ENCODE data around the gene SLC51A. TPM values are rescaled to one million over a fixed set of nuclear protein-coding genes. Genes with fewer than 3 reads are reported as not detected.

The SLC51A gene
- total and polyA plus RNA-seq, 2 of the 8 experiments (the other 6 are each of a cell fraction or from before 2014, with no cell fraction given): 6.3 to 9.8 TPM

- Histone ChIP-seq H3K79me1 (ENCODE audit: low read depth, low read length) (no peaks in the 10 kb centered on the region), H4K5ac (ENCODE audit: insufficient read length, low read depth, low read length) (no peak overlapping the region), H4K91ac (replicated peaks; ENCODE audit: insufficient read length, low read length) (no peak overlapping the region), H2AK5ac (ENCODE audit: low read depth, low read length) (no peak overlapping the region), H3K23ac (ENCODE audit: insufficient read length) (no peak overlapping the region), H2AFZ (ENCODE audit: low read length) (no peak overlapping the region), H4K8ac (ENCODE audit: extremely low read depth, insufficient read depth, low read length) (no peak overlapping the region; the same call in 1 of the 2 replicates), H3K56ac (replicated peaks; ENCODE audit: insufficient read length, low read depth, low read length) (no peak overlapping the region), H3K18ac (ENCODE audit: extremely low read depth, low read length) (no peak overlapping the region), H2BK120ac (replicated peaks; ENCODE audit: low read depth, low read length) (no peak overlapping the region), H3K9me3 (ENCODE audit: insufficient read depth in 2 of 2, low read depth in 1 of 2, low read length in 1 of 2) (no peaks in the 10 kb centered on the region), H3K27me3 (replicated peaks in 1 of 4; ENCODE audit: control insufficient read depth in 3 of 4, extremely low read depth in 1 of 4, insufficient read depth in 3 of 4, low read length in 3 of 4) (no peaks in the 10 kb centered on the region), H4K20me1 (replicated peaks in 1 of 2; ENCODE audit: control insufficient read depth in 1 of 2, insufficient read depth in 2 of 2, low read length in 2 of 2) (no peaks in the 10 kb centered on the region), H3K4me2 (ENCODE audit: insufficient read depth in 1 of 2, low read depth in 2 of 2, low read length in 2 of 2) (no peak overlapping the region), H2BK20ac (ENCODE audit: low read length) (no peak overlapping the region), H2BK12ac (ENCODE audit: low read depth, low read length) (no peak overlapping the region), H3K9ac (replicated peaks in 1 of 4; ENCODE audit: extremely low read depth in 1 of 4, low read depth in 3 of 4, low read length in 3 of 4) (no peak overlapping the region), H3K4me1 (replicated peaks in 1 of 4; ENCODE audit: control insufficient read depth in 3 of 4, insufficient read depth in 4 of 4, low read length in 3 of 4) (peaks cover 0 to 19% (median 11%) of the 10 kb centered on the region in 4 experiments; a peak in 6 of 7 replicates), H3K14ac (ENCODE audit: insufficient read length) (no peak overlapping the region), H3K4me3 (ENCODE audit: extremely low read depth in 1 of 4, insufficient read depth in 2 of 4, low read depth in 3 of 4, low read length in 4 of 4) (no peak overlapping the region), H2BK5ac (ENCODE audit: low read depth, low read length) (no peak overlapping the region), H3K23me2 (ENCODE audit: low read depth, low read length) (peaks cover 2% of the 10 kb centered on the region; the same call in 1 of the 2 replicates), H3K4ac (replicated peaks; ENCODE audit: insufficient read length, low read depth, low read length) (no peak overlapping the region), H3K36me3 (ENCODE audit: control insufficient read depth in 2 of 4, insufficient read depth in 4 of 4, low read length in 3 of 4) (no peaks in the 10 kb centered on the region), H2BK15ac (ENCODE audit: low read length) (no peak overlapping the region), H3K79me2 (ENCODE audit: control insufficient read depth in 1 of 2, insufficient read depth in 2 of 2, low read length in 2 of 2) (no peaks in the 10 kb centered on the region), H3K27ac (ENCODE audit: low read depth, low read length) (no peak overlapping the region)
- POLR2A ChIA-PET (ENCODE audit: partially characterized antibody): interaction anchor here (3.9 kb wide), 1 partner anchor 9 kb away, joined by 15 read pairs; no protein-coding TSS in a partner anchor
- 87% methylated on average over 19 of the region's 19 CpGs; no CpG with 5 or more reads in 1 of the 2 experiments for WGBS, 2 experiments (ENCODE audit: extremely low coverage in 1 of 2, insufficient coverage in 1 of 2, insufficient read length in 1 of 2, insufficient replicate concordance in 2 of 2, low coverage in 1 of 2, low lambda C conversion rate in 2 of 2, missing lambda C conversion rate in 1 of 2)
- FAIRE-seq (no peak), DNase-seq (ENCODE audit: low read depth in 1 of 2, low spot score in 2 of 2) (no peak)
- TF ChIP-seq POLR2A (IDR thresholded peaks at IDR 0.05; ENCODE audit: control extremely low read depth in 1 of 2, low read depth in 2 of 2, low read length in 2 of 2): no peak
- no peak for TF ChIP-seq RBBP5 (IDR thresholded peaks at IDR 0.05; ENCODE audit: borderline replicate concordance, low read depth, low read length)
- TF ChIP-seq GABPA (IDR thresholded peaks at IDR 0.05; ENCODE audit: borderline replicate concordance, insufficient read depth, low read length): no peak
- TF ChIP-seq, protein P1, sequence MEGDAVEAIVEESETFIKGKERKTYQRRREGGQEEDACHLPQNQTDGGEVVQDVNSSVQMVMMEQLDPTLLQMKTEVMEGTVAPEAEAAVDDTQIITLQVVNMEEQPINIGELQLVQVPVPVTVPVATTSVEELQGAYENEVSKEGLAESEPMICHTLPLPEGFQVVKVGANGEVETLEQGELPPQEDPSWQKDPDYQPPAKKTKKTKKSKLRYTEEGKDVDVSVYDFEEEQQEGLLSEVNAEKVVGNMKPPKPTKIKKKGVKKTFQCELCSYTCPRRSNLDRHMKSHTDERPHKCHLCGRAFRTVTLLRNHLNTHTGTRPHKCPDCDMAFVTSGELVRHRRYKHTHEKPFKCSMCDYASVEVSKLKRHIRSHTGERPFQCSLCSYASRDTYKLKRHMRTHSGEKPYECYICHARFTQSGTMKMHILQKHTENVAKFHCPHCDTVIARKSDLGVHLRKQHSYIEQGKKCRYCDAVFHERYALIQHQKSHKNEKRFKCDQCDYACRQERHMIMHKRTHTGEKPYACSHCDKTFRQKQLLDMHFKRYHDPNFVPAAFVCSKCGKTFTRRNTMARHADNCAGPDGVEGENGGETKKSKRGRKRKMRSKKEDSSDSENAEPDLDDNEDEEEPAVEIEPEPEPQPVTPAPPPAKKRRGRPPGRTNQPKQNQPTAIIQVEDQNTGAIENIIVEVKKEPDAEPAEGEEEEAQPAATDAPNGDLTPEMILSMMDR (IDR thresholded peaks at IDR 0.05; ENCODE audit: control extremely low read depth in 1 of 3, insufficient read depth in 1 of 3, low read depth in 1 of 3, low read length in 3 of 3): no peak
- CTCF ChIA-PET (ENCODE audit: partially characterized antibody): interaction anchor here (0.6 to 1.3 kb wide), 3 partner anchors 9 to 193 kb away, joined by 3 to 6 read pairs (median 4); no protein-coding TSS in a partner anchor
Observed at GRCh38 chr3:196219194-196219969, 3.0 kb downstream of the SLC51A start.
